Loucy (cell line): ENCODE measurements around the gene CRNKL1.

Experiments
- H2AFZ ChIP-seq: fragments of 200-600 bp; sonication (generic); 2 replicates; pipeline ENCODE4 v1.6.0; 2016; ENCODE audit warnings: antibody characterized with exemption, mild to moderate bottlenecking, low read length, moderate library complexity
- H3F3A ChIP-seq: fragments of 200-600 bp; 2 replicates; pipeline ENCODE4 v1.6.0; 2016; ENCODE audit warnings: antibody characterized with exemption, low read depth, mild to moderate bottlenecking
- H3K27me3 ChIP-seq: fragments of 200-600 bp; sonication (generic); 2 replicates; pipeline ENCODE4 v1.6.1; 2014; ENCODE audit warnings: low read length, mild to moderate bottlenecking; ENCODE audit not compliant: insufficient read depth, poor library complexity, severe bottlenecking
- H3K36me3 ChIP-seq: fragments of 200-600 bp; sonication (generic); 2 replicates; pipeline ENCODE4 v1.6.1; 2016; ENCODE audit warnings: low read length; ENCODE audit not compliant: insufficient read depth
- H3K4me1 ChIP-seq: fragments of 200-600 bp; sonication (generic); 2 replicates; pipeline ENCODE4 v1.5.1; 2014; ENCODE audit warnings: low read length, mild to moderate bottlenecking; ENCODE audit not compliant: insufficient read depth, poor library complexity, severe bottlenecking
- H3K4me2 ChIP-seq: fragments of 200-600 bp; sonication (generic); 2 replicates; pipeline ENCODE4 v1.6.0; 2014; ENCODE audit warnings: antibody characterized with exemption, low read length, low read depth, mild to moderate bottlenecking; ENCODE audit not compliant: poor library complexity, severe bottlenecking
- H3K4me3 ChIP-seq: fragments of 200-600 bp; sonication (generic); 2 replicates; pipeline ENCODE4 v1.5.1; 2014; ENCODE audit warnings: low read length, mild to moderate bottlenecking, mixed read lengths; ENCODE audit not compliant: poor library complexity, severe bottlenecking
- H3K79me2 ChIP-seq: fragments of 200-600 bp; sonication (generic); 2 replicates; pipeline ENCODE4 v1.6.1; 2014; ENCODE audit warnings: low read length; ENCODE audit not compliant: insufficient read depth
- H3K9ac ChIP-seq: fragments of 200-600 bp; sonication (generic); 2 replicates; pipeline ENCODE4 v1.6.0; 2014; ENCODE audit warnings: mild to moderate bottlenecking, low read depth, low read length, moderate library complexity; ENCODE audit not compliant: poor library complexity, severe bottlenecking
- H3K9me2 ChIP-seq: fragments of 200-600 bp; sonication (generic); replicated peaks from 2 replicates; pipeline ENCODE4 v1.6.1; 2016; ENCODE audit warnings: low read depth, low read length, mixed read lengths
- H3K9me3 ChIP-seq: fragments of 200-600 bp; sonication (generic); 2 replicates; pipeline ENCODE4 v1.6.1; 2014; ENCODE audit warnings: mild to moderate bottlenecking, antibody characterized with exemption, low read length, low read depth; ENCODE audit not compliant: insufficient read depth
- H4K20me1 ChIP-seq: fragments of 200-600 bp; sonication (generic); 2 replicates; pipeline ENCODE4 v1.6.0; 2014; ENCODE audit warnings: antibody characterized with exemption, low read length, mild to moderate bottlenecking; ENCODE audit not compliant: insufficient read depth, poor library complexity, severe bottlenecking
- CTCF ChIP-seq: fragments of 200-600 bp; sonication (generic); conservative IDR thresholded peaks from 2 replicates; pipeline ENCODE4 v1.5.1; 2014; ENCODE audit warnings: mild to moderate bottlenecking, antibody characterized with exemption, low read length
- EZH2phosphoT487 ChIP-seq: fragments of 200-600 bp; IDR thresholded peaks from 2 replicates; pipeline ENCODE4 v1.6.1; 2018; ENCODE audit warnings: antibody characterized with exemption, mild to moderate bottlenecking, moderate library complexity, borderline replicate concordance

Gene CRNKL1

GRCh38 chr20:19991308-19991707 lies 61.0 kb downstream of the CRNKL1 start:
- Histone ChIP-seq H3K9ac (no peak overlapping the region), H3K27me3 (no peaks in the 10 kb centered on the region), H3K9me3 (no peaks in the 10 kb centered on the region), H4K20me1 (no peaks in the 10 kb centered on the region), H3K9me2 (no peaks in the 10 kb centered on the region), H3K79me2 (no peaks in the 10 kb centered on the region), H3K4me3 (no peak overlapping the region), H3K4me1 (no peaks in the 10 kb centered on the region), H3K36me3 (no peaks in the 10 kb centered on the region), H3F3A (no peaks in the 10 kb centered on the region), H2AFZ (no peak overlapping the region), H3K4me2 (no peak overlapping the region)
- no peak for TF ChIP-seq EZH2phosphoT487

GRCh38 chr20:19990850-19991249 lies 61.4 kb downstream of the CRNKL1 start:
- Histone ChIP-seq H3K4me2 (no peak overlapping the region), H2AFZ (no peak overlapping the region), H3F3A (no peaks in the 10 kb centered on the region), H3K27me3 (no peaks in the 10 kb centered on the region), H3K79me2 (no peaks in the 10 kb centered on the region), H3K4me3 (no peak overlapping the region), H3K9me2 (no peaks in the 10 kb centered on the region), H3K9ac (no peak overlapping the region), H4K20me1 (no peaks in the 10 kb centered on the region), H3K4me1 (no peaks in the 10 kb centered on the region), H3K36me3 (no peaks in the 10 kb centered on the region), H3K9me3 (no peaks in the 10 kb centered on the region)
- no peak for TF ChIP-seq EZH2phosphoT487
- no peak for TF ChIP-seq CTCF

GRCh38 chr20:19987046-19987445 lies 65.2 kb downstream of the CRNKL1 start:
- Histone ChIP-seq H3F3A (no peaks in the 10 kb centered on the region), H3K27me3 (no peaks in the 10 kb centered on the region), H3K4me3 (no peak overlapping the region), H3K36me3 (no peaks in the 10 kb centered on the region), H3K9ac (no peak overlapping the region), H3K4me2 (no peak overlapping the region), H3K9me2 (no peaks in the 10 kb centered on the region), H4K20me1 (no peaks in the 10 kb centered on the region), H3K4me1 (no peaks in the 10 kb centered on the region), H3K9me3 (no peaks in the 10 kb centered on the region), H3K79me2 (no peaks in the 10 kb centered on the region), H2AFZ (no peak overlapping the region)
- TF ChIP-seq CTCF (no peak), EZH2phosphoT487 (no peak)

GRCh38 chr20:19986419-19986818 lies 65.8 kb downstream of the CRNKL1 start:
- Histone ChIP-seq H3K4me1 (no peaks in the 10 kb centered on the region), H3K4me2 (no peak overlapping the region), H3K27me3 (no peaks in the 10 kb centered on the region), H4K20me1 (no peaks in the 10 kb centered on the region), H2AFZ (no peak overlapping the region), H3K9ac (no peak overlapping the region), H3F3A (no peaks in the 10 kb centered on the region), H3K9me2 (no peaks in the 10 kb centered on the region), H3K36me3 (no peaks in the 10 kb centered on the region), H3K79me2 (no peaks in the 10 kb centered on the region), H3K4me3 (no peak overlapping the region), H3K9me3 (no peaks in the 10 kb centered on the region)
- no peak for TF ChIP-seq CTCF
- TF ChIP-seq EZH2phosphoT487, result no peak
